ACHN (cell line): ENCODE results near the gene MMAA.
"Not testable (repeated sequence)": the region's sequence is repeated elsewhere in the genome, so short reads cannot be mapped to it uniquely, and the experiment has no call there.

ENCODE experiments used
- DNase-seq: peaks from one replicate; pipeline ENCODE4 v3.0.0-alpha.2; 2015
- in situ Hi-C: cut with HindIII; loops from 2 replicates; pipeline ENCODE4 v1.10.0; 2017; ENCODE audit warnings: low sequenced_read_pairs, low pct_ligation_motif_present, low pct_unique_long_range_greater_than_20kb

MMAA gene

GRCh38 chr4:145691416-145691815, 72.2 kb downstream of the MMAA start:
- in situ Hi-C loops, DNase-seq: not testable (repeated sequence)

GRCh38 chr4:145694929-145695328, 75.7 kb downstream of the MMAA start:
- DNase-seq: no peak
- in situ Hi-C loops: no loop called here

GRCh38 chr4:145697332-145697731, 78.1 kb downstream of the MMAA start:
- no peak for DNase-seq
- in situ Hi-C loops: no loop called here

DNA sequence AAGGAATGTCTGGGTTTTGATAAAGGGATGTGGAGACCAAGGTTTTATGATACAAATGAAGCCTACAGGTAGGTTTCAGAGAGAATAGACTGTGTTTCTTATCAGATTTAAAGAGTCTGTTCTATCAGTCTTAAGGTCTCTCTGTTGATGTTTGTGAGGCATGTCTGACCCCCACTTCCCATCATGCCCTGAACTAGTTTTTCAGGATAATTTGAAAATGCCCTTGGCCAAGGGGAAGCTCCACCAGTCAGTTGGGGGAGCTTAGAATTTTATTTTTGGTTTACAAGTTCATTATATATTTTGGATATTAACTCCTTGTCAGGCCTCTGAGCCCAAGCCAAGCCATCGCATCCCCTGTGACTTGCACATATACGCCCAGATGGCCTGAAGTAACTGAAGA, 79.3 kb downstream of the MMAA start:
- no peak for DNase-seq
- in situ Hi-C loops: no loop called here

GRCh38 chr4:145703850-145704497, 84.8 kb downstream of the MMAA start:
- in situ Hi-C loops: no loop called here
- DNase-seq: no peak

GRCh38 chr4:145709336-145709735, 90.2 kb downstream of the MMAA start:
- no peak for DNase-seq
- in situ Hi-C loops: no loop called here
